Mesendoderm (in vitro differentiated cells): Measurements from ENCODE around the gene SH3BP4.

Experiments used
- DNase-seq: peaks from one replicate; pipeline ENCODE4 v3.0.0; 2013
- H2AK5ac ChIP-seq: 2 replicates; pipeline ENCODE4 v1.6.1; 2013; ENCODE audit warnings: low read length, inconsistent platforms
- H2BK120ac ChIP-seq: 2 replicates; pipeline ENCODE4 v1.6.1; 2013; ENCODE audit warnings: low read depth, mild to moderate bottlenecking, low read length, moderate library complexity, mixed read lengths
- H2BK15ac ChIP-seq: replicated peaks from 2 replicates; pipeline ENCODE4 v1.6.1; 2013; ENCODE audit warnings: low read depth, mild to moderate bottlenecking, moderate library complexity
- H2BK5ac ChIP-seq: 2 replicates; pipeline ENCODE4 v1.6.1; 2013; ENCODE audit warnings: low read length, inconsistent platforms
- H3K18ac ChIP-seq: 2 replicates; pipeline ENCODE4 v1.6.1; 2013; ENCODE audit warnings: mild to moderate bottlenecking, low read length, mixed read lengths
- H3K23ac ChIP-seq: one replicate; pipeline ENCODE4 v1.6.1; 2013; ENCODE audit warnings: low read length
- H3K27ac ChIP-seq: 2 replicates; pipeline ENCODE4 v1.5.1; 2013; ENCODE audit warnings: low read depth, mild to moderate bottlenecking, inconsistent platforms, low read length, moderate library complexity
- H3K27me3 ChIP-seq: 2 replicates; pipeline ENCODE4 v1.6.1; 2013; ENCODE audit warnings: low read length, control low read depth, mild to moderate bottlenecking, inconsistent platforms; ENCODE audit not compliant: insufficient read depth, poor library complexity
- H3K36me3 ChIP-seq: 2 replicates; pipeline ENCODE4 v1.6.1; 2013; ENCODE audit warnings: low read length, inconsistent platforms; ENCODE audit not compliant: control insufficient read depth, insufficient read depth
- H3K4ac ChIP-seq: one replicate; pipeline ENCODE4 v1.6.1; 2013; ENCODE audit warnings: low read depth, mild to moderate bottlenecking, low read length, moderate library complexity
- H3K4me1 ChIP-seq: 2 replicates; pipeline ENCODE4 v1.6.1; 2013; ENCODE audit warnings: low read depth, low read length, inconsistent platforms; ENCODE audit not compliant: control insufficient read depth
- H3K4me2 ChIP-seq: 2 replicates; pipeline ENCODE4 v1.6.1; 2013; ENCODE audit warnings: low read length
- H3K4me3 ChIP-seq: 2 replicates; pipeline ENCODE4 v1.5.1; 2013; ENCODE audit warnings: mild to moderate bottlenecking, low read length
- H3K56ac ChIP-seq: one replicate; pipeline ENCODE4 v1.6.1; 2013; ENCODE audit warnings: low read length
- H3K79me1 ChIP-seq: 2 replicates; pipeline ENCODE4 v1.6.1; 2013; ENCODE audit warnings: low read length, inconsistent platforms
- H3K79me2 ChIP-seq: 2 replicates; pipeline ENCODE4 v1.6.1; 2013; ENCODE audit warnings: mild to moderate bottlenecking, low read length; ENCODE audit not compliant: control insufficient read depth, insufficient read depth
- H3K9ac ChIP-seq: 2 replicates; pipeline ENCODE4 v1.6.1; 2013; ENCODE audit warnings: low read length, inconsistent platforms
- H4K5ac ChIP-seq: one replicate; pipeline ENCODE4 v1.6.1; 2013; ENCODE audit warnings: low read length
- H4K8ac ChIP-seq: one replicate; pipeline ENCODE4 v1.6.1; 2013; ENCODE audit warnings: low read depth, mild to moderate bottlenecking, control low read depth, low read length, moderate library complexity
- WGBS: extraction: QIAGEN DNeasy Blood & Tissue Kit; methylation state at CpG from one replicate; pipeline ENCODE4 v1.1.7; 2013; ENCODE audit warnings: low lambda C conversion rate, missing lambda C conversion rate; ENCODE audit not compliant: insufficient coverage; ENCODE audit errors: extremely low coverage; 5-methylcytosine and 5-hydroxymethylcytosine counted together

The SH3BP4 gene

DNA sequence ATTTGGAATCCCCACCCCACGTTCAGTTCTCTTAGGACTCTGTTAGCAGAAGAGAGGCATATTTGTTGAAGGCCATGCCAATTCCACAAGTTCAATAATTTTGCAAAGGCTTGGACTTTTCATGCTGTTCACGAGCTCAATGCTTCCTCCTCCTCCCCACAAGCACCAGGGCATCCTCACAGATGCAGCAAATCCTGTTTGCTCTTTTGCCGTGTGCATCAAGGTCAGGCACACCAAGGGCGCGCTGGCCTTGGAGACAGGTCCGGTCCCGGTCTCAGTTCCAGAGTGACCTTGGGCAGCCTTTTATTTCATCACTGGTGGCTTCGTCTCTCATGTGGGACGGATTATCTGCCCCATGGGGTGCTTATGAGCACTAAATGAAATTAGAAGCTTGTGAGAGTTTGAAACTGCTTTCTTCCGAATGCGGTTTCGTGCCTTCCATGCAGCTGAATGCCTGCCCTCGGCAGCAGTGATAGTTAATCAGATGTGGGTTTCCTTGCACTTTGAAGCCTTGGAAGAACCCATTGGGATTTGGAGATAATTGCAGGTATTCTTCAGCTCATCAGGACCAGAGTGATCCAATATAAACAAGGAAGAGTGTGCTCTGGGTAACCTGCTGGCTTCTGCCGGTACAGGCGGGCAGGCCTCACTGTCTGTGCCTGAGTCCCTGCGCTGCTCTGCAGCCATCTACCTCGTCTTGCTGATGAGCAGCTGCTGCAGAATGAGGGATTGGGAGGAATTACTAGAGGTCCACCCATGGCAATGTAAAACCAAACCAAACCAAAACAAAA lies 140.8 kb downstream of the SH3BP4 start:
- no peak for DNase-seq
- Histone ChIP-seq H3K36me3 (no peaks in the 10 kb centered on the region), H3K4me3 (no peak overlapping the region), H3K18ac (no peak overlapping the region), H3K4me1 (no peaks in the 10 kb centered on the region), H3K27ac (no peak overlapping the region), H2BK120ac (no peak overlapping the region), H3K79me2 (no peaks in the 10 kb centered on the region), H3K79me1 (no peaks in the 10 kb centered on the region), H2BK5ac (no peak overlapping the region), H2BK15ac (no peak overlapping the region), H3K9ac (no peak overlapping the region), H2AK5ac (no peak overlapping the region), H3K56ac (no peak overlapping the region), H3K4ac (no peak overlapping the region), H3K23ac (no peak overlapping the region), H3K4me2 (no peak overlapping the region), H3K27me3 (no peaks in the 10 kb centered on the region), H4K8ac (no peak overlapping the region), H4K5ac (no peak overlapping the region)
- WGBS, result no CpG with 5 or more reads among the region's 17 CpGs

DNA sequence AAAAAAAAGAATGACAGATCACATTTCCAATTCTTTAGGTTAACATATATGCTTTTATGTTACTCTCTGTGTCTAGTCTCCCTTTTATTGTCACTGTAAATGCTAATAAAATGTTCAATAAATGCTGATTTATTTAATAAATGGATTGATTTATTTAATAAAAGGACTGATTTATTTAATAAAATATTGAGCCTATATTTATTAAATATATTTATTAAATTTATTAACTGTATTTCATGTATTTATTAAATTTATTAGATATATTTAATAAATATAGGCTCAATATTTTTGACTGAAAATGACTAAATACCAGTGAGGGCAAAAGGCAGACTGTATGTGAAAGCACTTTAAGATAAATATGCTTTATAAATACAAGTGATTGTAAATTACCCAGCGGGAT lies 142.6 kb downstream of the SH3BP4 start:
- no peak overlapping the region for H3K4ac ChIP-seq
- H3K27ac ChIP-seq, result no peak overlapping the region

DNA sequence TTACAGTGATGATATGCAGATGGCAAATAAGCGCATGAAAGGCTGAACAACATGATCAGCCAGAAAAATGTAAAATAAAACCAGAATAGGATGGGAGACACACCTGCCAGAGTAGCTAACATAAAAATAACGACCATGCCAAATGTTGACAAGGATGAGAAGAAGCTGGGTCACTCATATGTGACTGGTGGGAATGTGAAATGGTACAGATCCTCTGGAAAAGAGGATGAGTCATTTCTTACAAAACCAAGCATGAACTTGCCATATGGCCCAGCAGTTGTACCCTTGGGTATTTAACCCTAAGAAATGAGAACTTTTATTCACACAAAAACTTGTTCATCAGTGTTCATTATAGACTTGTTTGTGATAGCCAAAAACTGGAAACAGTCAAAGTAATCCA lies 143.8 kb downstream of the SH3BP4 start:
- Histone ChIP-seq H3K18ac (no peak overlapping the region), H3K79me1 (no peaks in the 10 kb centered on the region), H3K9ac (no peak overlapping the region), H3K4me2 (no peak overlapping the region), H4K5ac (no peak overlapping the region), H3K79me2 (no peaks in the 10 kb centered on the region), H3K27me3 (no peaks in the 10 kb centered on the region), H3K36me3 (no peaks in the 10 kb centered on the region), H3K4me3 (no peak overlapping the region), H3K27ac (no peak overlapping the region), H3K4me1 (no peaks in the 10 kb centered on the region), H3K56ac (no peak overlapping the region), H2AK5ac (no peak overlapping the region), H3K23ac (no peak overlapping the region), H4K8ac (no peak overlapping the region), H2BK15ac (no peak overlapping the region), H3K4ac (no peak overlapping the region), H2BK120ac (no peak overlapping the region), H2BK5ac (no peak overlapping the region)
- no peak for DNase-seq
- no CpG with 5 or more reads among the region's 2 CpGs for WGBS

More for the DNA sequence above, 142.6 kb downstream of the SH3BP4 start:
- Histone ChIP-seq H2BK5ac (no peak overlapping the region), H3K4me1 (no peaks in the 10 kb centered on the region), H3K36me3 (no peaks in the 10 kb centered on the region), H3K23ac (no peak overlapping the region), H2BK15ac (no peak overlapping the region), H3K4me3 (no peak overlapping the region), H4K8ac (no peak overlapping the region), H2AK5ac (no peak overlapping the region), H3K56ac (no peak overlapping the region), H3K4me2 (no peak overlapping the region), H3K27me3 (no peaks in the 10 kb centered on the region), H2BK120ac (no peak overlapping the region), H3K9ac (no peak overlapping the region), H4K5ac (no peak overlapping the region), H3K79me2 (no peaks in the 10 kb centered on the region), H3K79me1 (no peaks in the 10 kb centered on the region), H3K18ac (no peak overlapping the region)
- WGBS, result no CpG with 5 or more reads among the region's 1 CpG
- no peak for DNase-seq

DNA sequence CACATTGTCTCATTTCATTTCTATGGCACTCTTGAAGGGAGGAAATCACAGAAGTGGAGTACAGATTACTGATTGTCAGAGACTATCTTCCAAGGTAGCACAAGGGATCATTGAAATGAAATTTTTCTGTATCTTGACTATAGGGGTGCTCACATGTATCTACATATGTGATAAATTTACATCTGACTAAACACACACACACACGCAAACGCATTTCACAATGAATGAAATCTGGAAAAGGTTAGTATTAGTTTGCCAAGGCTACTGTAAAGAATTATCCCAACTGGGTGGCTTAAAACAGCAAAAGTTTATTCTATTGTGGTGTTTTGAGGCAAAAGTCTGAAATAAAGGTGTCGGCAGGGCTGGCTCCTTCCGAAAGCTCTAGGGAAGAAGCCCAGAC lies 144.6 kb downstream of the SH3BP4 start:
- Histone ChIP-seq H3K18ac (no peak overlapping the region), H3K27ac (no peak overlapping the region), H3K79me1 (no peaks in the 10 kb centered on the region), H3K4ac (no peak overlapping the region), H2BK5ac (no peak overlapping the region), H2BK120ac (no peak overlapping the region), H4K8ac (no peak overlapping the region), H3K4me3 (no peak overlapping the region), H2AK5ac (no peak overlapping the region), H3K9ac (no peak overlapping the region), H2BK15ac (no peak overlapping the region), H3K27me3 (no peaks in the 10 kb centered on the region), H3K56ac (no peak overlapping the region), H3K23ac (no peak overlapping the region), H3K79me2 (no peaks in the 10 kb centered on the region), H3K4me1 (no peaks in the 10 kb centered on the region), H4K5ac (no peak overlapping the region), H3K36me3 (no peaks in the 10 kb centered on the region), H3K4me2 (no peak overlapping the region)
- WGBS, result no CpG with 5 or more reads among the region's 4 CpGs
- DNase-seq, result no peak

GRCh38 chr2:235097196-235097595 lies 145.4 kb downstream of the SH3BP4 start:
- Histone ChIP-seq H3K4me3 (no peak overlapping the region), H3K36me3 (no peaks in the 10 kb centered on the region), H2BK15ac (no peak overlapping the region), H4K8ac (no peak overlapping the region), H3K18ac (no peak overlapping the region), H3K4me1 (no peaks in the 10 kb centered on the region), H3K4me2 (no peak overlapping the region), H3K4ac (no peak overlapping the region), H3K79me1 (no peaks in the 10 kb centered on the region), H3K79me2 (no peaks in the 10 kb centered on the region), H4K5ac (no peak overlapping the region), H3K23ac (no peak overlapping the region), H3K27ac (no peak overlapping the region), H3K27me3 (no peaks in the 10 kb centered on the region), H3K9ac (no peak overlapping the region), H2BK120ac (no peak overlapping the region), H3K56ac (no peak overlapping the region), H2BK5ac (no peak overlapping the region), H2AK5ac (no peak overlapping the region)
- no CpG with 5 or more reads among the region's 6 CpGs for WGBS
- DNase-seq, result no peak

DNA sequence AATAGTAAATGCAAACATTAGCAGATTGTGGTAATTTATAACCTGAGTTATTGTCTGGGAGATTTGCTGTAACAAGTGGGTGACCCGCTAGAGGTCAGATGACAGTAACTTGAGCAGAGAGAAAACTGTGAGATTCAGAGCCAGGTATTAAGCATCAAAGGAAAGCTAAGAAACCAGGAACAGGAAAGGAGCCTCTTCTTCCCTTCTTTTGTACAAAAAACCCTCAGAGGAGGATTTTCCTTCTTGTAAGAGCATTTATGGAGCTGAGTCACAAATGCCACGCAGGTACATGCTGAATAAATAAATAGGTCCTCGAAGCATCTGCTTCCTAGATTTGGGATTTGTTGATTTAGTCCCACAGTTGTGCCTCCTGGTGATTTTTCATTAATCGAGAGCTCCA lies 146.5 kb downstream of the SH3BP4 start:
- Histone ChIP-seq H2AK5ac (no peak overlapping the region), H2BK5ac (no peak overlapping the region), H3K27ac (no peak overlapping the region), H3K4me3 (no peak overlapping the region), H3K23ac (no peak overlapping the region), H3K4ac (no peak overlapping the region), H2BK120ac (no peak overlapping the region), H3K79me2 (no peaks in the 10 kb centered on the region), H3K56ac (no peak overlapping the region), H3K4me2 (no peak overlapping the region), H3K36me3 (no peaks in the 10 kb centered on the region), H3K27me3 (no peaks in the 10 kb centered on the region), H2BK15ac (no peak overlapping the region), H3K18ac (no peak overlapping the region), H4K5ac (no peak overlapping the region), H3K4me1 (no peaks in the 10 kb centered on the region), H4K8ac (no peak overlapping the region), H3K79me1 (no peaks in the 10 kb centered on the region), H3K9ac (no peak overlapping the region)
- no CpG with 5 or more reads among the region's 4 CpGs for WGBS
- DNase-seq, result no peak
